HG03521 (cell line): ENCODE measurements around the gene ELMO1.

Experiments
- ATAC-seq: cut with Tn5 transposase; IDR thresholded peaks from one replicate; pipeline ENCODE4 v1.9.1; 2021; ENCODE audit warnings: mild to moderate bottlenecking, moderate library complexity; ENCODE audit not compliant: unreplicated experiment

Gene ELMO1

DNA sequence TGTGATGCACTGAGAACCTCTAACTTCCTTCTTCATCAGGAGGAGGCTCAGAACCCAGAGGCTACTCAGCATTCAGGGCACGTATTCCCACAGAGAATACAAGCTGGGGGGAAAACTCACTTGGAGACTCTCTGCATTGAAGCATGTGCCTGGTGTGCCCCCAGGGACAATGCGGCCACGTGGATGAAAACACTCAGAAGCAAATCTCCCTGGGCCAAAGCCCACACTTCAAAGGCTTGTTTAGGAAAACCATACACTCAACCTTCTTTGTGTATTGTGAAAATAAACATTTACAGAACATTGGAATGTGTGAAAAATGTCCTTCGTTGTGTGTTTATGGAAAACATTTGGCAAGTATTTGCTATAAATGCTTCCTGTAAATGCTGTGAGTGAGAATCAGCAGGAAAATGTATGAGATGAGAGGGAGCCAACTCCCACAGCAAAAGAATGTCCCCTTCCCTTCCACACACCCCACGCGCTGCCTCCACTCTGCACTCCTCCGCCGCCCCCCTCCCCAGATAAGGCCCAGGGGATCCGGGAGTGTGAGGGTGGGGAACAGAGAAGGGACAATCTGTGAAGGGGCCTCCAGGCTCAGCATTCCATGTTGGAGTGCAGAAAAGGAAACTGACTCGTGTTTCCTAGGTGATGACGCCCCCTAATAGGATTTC, 339.5 kb downstream of the ELMO1 start:
- no peak for ATAC-seq

- ATAC-seq: no peak
Measured at GRCh38 chr7:37108615-37109014, 340.0 kb downstream of the ELMO1 start.

- ATAC-seq: no peak
Measured at GRCh38 chr7:37107047-37107750, 341.5 kb downstream of the ELMO1 start.

DNA sequence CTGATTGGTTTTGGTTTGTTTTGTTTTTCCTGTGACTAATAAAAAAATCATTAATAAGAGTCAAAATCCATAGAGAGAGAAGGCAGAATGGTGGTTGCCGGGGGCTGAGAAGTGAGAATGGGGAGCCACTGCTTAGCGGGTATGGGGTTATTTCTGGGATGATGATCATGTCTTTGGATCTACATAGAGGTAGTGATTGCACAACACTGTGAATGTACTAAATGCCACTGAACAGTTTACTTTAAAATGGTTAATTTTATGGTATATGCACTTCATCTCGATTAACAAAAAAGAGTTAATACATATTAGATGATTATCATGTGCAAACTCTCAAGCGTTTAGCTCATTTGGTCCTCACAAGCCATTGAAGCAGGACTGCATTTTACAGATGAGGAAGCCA, 342.9 kb downstream of the ELMO1 start:
- no peak for ATAC-seq

DNA sequence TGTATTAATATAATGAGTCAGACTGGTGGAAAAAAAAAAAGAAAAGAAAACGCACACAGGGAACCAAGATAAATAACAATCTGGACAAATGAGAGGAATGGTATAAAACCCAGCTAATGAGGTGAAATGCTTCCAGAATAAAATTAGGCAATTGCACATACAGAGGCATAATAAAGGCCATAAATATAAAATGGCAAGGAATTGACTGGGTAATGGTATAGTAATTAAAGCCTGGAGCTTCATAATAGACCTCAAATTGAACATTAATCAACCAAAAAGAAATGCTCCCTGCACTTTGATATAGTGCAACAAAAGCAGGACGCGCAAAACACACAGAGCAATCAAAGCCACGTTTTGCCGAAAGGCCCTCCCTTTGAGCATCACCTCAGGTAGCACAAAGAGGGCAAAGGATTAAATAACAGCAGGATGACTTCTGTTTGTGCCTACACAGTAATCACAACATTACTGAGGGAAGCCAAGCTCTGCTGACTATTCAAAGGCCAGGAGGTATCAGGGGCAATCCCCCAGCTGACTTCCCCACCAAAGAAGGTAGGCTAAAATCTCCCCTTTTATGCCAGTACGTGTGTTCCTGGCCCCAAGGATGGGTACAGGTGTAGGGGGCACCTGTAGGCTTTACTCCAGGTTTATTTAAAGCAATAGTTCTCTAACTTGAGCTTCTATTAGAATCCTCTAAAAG, 343.7 kb downstream of the ELMO1 start:
- no peak for ATAC-seq

DNA sequence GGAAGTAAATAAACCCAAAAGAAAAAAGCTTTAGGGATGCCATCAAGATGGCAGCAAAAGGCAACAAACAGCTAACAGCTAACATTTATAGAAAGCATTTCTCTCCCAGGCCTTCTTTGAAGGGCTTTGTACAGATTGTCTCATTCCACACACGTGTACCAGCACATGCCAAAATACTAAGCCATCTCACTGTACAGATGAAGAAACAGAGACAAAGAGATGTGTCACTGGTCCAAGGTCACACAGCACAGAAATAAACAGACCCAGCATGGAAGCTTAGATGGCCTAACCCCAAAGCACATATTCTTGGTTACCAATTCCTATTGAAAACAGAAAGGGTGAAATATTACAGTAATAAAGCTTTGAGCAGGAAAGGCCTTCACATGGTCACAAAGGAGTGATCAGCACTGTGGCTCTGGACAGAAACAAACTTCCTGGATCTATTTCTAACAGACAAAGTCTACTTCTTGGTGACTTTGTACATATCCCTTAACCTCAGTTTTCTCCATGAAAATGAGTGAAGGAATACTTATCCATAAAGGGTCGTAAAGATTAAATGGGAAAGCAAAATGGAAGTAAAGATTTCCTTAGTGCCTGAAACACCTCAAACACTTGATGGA, 346.0 kb downstream of the ELMO1 start:
- no peak for ATAC-seq

DNA sequence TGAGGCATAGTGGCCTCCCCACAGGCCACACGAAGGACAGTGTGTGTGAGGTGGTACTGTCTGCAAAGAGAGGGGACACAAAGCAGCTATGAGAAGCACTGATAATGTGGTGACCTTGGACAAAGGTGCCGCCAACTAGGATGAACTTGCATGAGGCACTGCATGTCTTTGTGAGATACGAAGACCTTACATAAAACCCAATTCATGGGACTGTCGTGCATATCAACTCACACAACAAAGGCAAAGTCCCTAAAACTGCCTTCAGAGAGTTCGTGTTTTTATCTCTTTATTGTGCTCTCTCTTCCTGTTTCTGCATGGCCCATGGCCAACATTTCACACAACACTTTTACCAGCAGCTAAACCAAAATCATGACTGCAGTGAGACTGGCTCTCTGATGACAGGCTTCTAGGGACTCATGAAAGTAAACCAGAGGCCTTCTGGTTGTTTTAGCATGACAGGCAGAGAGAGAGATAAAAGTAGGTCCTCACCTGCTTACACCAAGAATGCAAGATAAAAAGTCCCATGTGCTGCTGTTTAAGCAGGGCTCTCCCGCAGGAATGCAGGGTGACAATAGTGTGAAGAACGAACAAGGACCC, 347.8 kb downstream of the ELMO1 start:
- ATAC-seq: no peak

DNA sequence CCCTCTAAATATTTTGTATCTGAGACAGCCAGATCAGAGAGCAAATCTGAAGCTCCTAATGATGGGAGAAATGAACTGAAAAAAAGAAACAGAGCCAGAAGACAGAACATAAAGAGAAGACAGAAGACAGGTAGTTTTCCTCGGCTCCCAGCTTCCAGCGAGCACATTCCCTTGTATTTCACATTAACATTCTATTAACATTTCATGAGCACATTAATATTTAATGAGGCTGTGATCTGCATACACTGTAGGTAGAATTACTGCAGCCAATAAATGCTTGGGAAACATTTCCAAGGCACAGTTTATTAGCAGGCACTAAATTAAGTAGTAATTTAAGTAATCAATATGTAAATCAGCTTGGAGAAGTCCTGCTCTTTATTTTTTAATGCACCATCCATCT, 349.9 kb downstream of the ELMO1 start:
- no peak for ATAC-seq

GRCh38 chr7:37097983-37098382, 350.7 kb downstream of the ELMO1 start:
- no peak for ATAC-seq

DNA sequence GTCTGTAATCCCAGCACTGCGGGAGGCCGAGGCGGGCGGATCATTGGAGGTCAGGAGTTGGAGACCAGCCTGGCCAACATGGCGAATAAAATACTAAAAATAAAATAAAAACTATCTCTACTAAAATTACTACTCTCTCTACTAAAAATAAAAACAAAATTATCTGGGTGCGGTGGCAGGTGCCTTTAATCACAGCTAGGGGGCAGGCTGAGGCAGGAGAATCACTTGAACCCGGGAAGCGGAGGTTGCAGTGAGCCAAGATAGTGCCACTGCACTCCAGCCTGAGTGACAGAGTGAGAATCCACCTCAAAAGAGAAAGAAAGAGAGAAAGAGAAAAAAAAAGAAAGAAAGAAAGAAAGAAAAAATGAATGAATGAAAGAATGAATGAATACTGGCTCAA, 351.4 kb downstream of the ELMO1 start:
- ATAC-seq: no peak

DNA sequence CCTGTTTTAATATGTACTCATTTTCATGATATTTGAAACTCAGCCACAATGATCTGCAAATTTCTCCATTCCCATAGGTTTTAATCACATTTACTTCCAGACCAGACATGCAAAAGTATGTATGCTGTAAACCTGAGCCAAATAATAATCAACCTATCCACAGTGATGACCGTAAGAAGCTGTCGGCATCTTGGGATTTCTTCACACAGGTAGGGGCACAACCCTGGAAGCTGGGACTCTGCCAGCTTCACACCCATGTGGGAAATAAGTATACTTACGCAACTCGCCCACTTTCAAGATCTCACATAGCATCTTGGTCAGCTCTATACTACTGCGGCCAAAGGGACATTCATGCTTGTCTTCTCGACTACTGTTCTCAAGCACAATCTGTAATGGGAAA, 352.3 kb downstream of the ELMO1 start:
- no peak for ATAC-seq

DNA sequence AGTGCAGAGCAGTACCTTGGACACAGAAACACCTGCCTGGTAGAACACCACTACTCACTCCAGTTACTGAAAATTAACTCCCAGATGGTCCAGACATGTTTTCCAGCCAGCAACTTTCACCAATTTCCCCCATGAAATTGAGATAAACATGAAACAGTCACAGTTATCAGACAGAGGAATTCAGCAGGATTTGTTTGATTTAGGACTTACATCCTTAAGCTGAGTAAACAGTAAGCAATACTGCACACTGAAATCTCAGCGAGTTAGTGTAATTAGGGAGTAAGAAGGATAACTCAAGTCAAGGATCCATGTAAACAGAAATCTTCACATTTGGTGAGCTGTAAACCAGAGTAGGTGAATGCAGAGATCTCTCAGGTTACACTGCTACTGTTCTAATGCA, 353.5 kb downstream of the ELMO1 start:
- ATAC-seq: no peak

DNA sequence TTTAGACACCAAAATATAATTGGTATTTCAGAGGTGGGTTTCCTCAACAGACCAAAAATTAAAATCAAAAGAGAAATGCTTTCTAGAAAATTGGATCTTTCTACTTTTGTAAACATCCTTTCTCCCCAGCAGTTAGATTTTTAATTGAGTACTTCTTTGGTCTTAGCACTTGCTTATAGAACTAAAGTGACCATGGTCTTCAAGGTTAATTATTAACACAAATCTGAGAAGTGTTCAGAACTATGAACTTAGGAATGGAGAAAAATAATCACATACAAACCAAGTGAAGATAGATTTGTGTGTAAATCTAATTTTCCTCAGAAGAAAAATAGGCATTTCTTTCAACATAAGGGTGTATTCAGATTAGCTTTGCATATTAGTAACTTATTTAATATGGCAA, 355.4 kb downstream of the ELMO1 start:
- ATAC-seq: no peak

DNA sequence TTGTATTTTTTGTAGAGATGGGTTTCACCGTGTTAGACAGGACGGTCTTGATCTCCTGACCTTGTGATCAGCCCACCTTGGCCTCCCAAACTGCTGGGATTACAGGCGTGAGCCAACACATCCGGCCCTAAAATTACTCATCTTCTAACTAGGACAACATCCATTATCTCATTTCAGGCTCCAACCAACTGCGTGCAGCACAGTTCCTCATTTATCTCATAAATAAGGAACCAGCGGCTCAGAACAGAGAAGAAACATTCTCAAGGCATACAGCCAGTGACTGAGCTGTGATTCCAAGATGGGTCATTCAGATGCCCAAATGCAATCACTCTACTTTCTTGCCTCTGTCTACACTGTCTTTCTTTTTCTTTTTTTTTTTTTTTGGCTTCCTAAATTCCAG, 356.1 kb downstream of the ELMO1 start:
- ATAC-seq: no peak

- ATAC-seq: no peak
Measured at GRCh38 chr7:37089972-37090371, 358.7 kb downstream of the ELMO1 start.

GRCh38 chr7:37085600-37085999, 363.1 kb downstream of the ELMO1 start:
- no peak for ATAC-seq

- no peak for ATAC-seq
Measured at GRCh38 chr7:37084303-37084702, 364.4 kb downstream of the ELMO1 start.

GRCh38 chr7:37083311-37084096, 365.2 kb downstream of the ELMO1 start:
- ATAC-seq: no peak

DNA sequence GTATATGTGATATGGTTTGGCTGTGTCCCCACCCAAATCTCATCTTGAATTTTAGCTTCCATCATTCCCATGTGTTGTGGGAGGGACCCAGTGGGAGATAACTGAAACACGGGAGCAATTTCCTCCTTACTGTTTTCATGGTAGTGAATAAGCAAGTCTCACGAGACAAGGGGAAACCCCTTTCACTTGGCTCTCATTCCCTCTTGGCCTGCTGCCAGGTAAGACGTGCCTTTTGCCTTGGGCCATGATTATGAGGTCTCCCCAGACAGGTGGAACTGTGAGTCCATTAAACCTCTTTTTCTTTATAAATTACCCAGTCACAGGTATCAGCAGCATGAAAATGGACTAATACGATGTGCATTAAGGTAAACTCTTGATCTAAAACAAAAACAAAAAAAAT, 367.2 kb downstream of the ELMO1 start:
- ATAC-seq: no peak

DNA sequence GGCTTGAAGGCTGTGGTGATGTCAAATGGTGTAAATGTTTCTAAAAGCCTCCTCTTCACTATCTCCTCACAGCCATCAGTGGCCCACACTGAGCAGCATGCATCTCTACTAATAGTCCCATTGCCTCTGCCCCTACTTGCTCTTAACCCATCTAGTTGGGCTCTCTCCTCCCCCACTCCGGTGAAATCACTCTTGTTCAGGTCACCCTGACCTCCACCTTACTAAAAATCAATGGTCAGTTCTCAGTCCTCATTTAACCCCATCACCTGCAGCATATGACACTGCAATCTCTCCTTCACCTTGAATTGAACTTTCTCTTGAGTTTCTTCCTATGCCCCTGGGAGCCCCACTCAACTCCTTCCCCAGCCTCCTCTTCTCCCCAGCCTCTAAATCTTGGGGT, 369.2 kb downstream of the ELMO1 start:
- no peak for ATAC-seq

DNA sequence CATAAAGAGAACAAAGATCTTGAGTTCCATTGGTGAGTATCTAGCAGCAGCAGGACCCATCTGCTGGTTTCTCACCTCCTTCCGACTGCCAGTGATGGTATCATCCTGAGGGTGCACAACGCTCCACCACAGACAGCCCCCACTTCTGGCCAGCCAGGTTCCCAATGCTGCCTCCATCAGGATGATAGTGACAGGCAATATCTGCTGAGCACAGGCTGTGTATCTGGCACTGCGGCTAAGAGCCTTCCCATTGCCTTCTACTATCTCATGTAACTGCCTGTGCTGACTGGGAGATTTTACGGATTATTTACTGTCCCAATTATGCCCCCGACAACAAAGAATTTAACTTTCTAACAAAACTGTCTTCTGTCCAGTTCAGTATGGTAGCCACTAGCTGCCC, 372.0 kb downstream of the ELMO1 start:
- ATAC-seq: no peak
